SU-DHL-6 (cell line): ENCODE results near the gene ARMC3.

ENCODE experiments used
- H2AFZ ChIP-seq: fragments of 200-600 bp; sonication (generic); 2 replicates; pipeline ENCODE4 v1.6.1; 2014; ENCODE audit warnings: low read depth, mild to moderate bottlenecking, moderate library complexity, mixed read lengths, antibody characterized with exemption, low read length; ENCODE audit not compliant: severe bottlenecking
- H3F3A ChIP-seq: fragments of 200-600 bp; shearing (Covaris generic); 2 replicates; pipeline ENCODE4 v1.6.0; 2016; ENCODE audit warnings: antibody characterized with exemption, mild to moderate bottlenecking; ENCODE audit not compliant: insufficient read depth
- H3K27ac ChIP-seq: fragments of 200-600 bp; sonication (generic); 2 replicates; pipeline ENCODE4 v1.5.1; 2016; ENCODE audit warnings: low read depth, mild to moderate bottlenecking, low read length, moderate library complexity, mixed read lengths
- H3K27me3 ChIP-seq: fragments of 200-600 bp; sonication (generic), shearing (Covaris generic); 2 replicates; pipeline ENCODE4 v1.6.0; 2014; ENCODE audit warnings: mild to moderate bottlenecking, low read length
- H3K36me3 ChIP-seq: fragments of 200-600 bp; sonication (generic); 2 replicates; pipeline ENCODE4 v1.6.1; 2014; ENCODE audit warnings: mild to moderate bottlenecking, low read length, mixed read lengths
- H3K4me2 ChIP-seq: fragments of 300-600, 200-600 bp; shearing (Covaris generic), sonication (generic); 2 replicates; pipeline ENCODE4 v1.6.0; 2014; ENCODE audit warnings: low read length, low read depth, mild to moderate bottlenecking; ENCODE audit not compliant: poor library complexity, severe bottlenecking
- H3K4me3 ChIP-seq: fragments of 200-600 bp; sonication (generic); 2 replicates; pipeline ENCODE4 v1.5.1; 2014; ENCODE audit warnings: antibody characterized with exemption, low read length, mild to moderate bottlenecking, mixed read lengths; ENCODE audit not compliant: insufficient read depth, poor library complexity, severe bottlenecking
- H3K79me2 ChIP-seq: fragments of 200-600 bp; sonication (generic); 2 replicates; pipeline ENCODE4 v1.6.1; 2014; ENCODE audit warnings: mild to moderate bottlenecking, low read length, moderate library complexity; ENCODE audit not compliant: insufficient read depth
- H3K9ac ChIP-seq: fragments of 200-600 bp; sonication (generic); 2 replicates; pipeline ENCODE4 v1.7.0; 2014; ENCODE audit warnings: mild to moderate bottlenecking, low read length
- H3K9me2 ChIP-seq: fragments of 200-600 bp; sonication (generic); replicated peaks from 2 replicates; pipeline ENCODE4 v1.6.1; 2014; ENCODE audit warnings: low read length; ENCODE audit not compliant: insufficient read depth
- H3K9me3 ChIP-seq: fragments of 200-600 bp; sonication (generic); 2 replicates; pipeline ENCODE4 v1.6.1; 2014; ENCODE audit warnings: low read length, mixed read lengths; ENCODE audit not compliant: insufficient read depth
- H4K20me1 ChIP-seq: fragments of 200-600 bp; sonication (generic); 2 replicates; pipeline ENCODE4 v1.6.1; 2014; ENCODE audit warnings: low read depth, mild to moderate bottlenecking, antibody characterized with exemption, low read length, moderate library complexity, mixed read lengths
- EZH2phosphoT487 ChIP-seq: fragments of 200-600 bp; sonication (generic), shearing (Covaris generic); conservative IDR thresholded peaks from 2 replicates; pipeline ENCODE4 v1.6.1; 2018; ENCODE audit warnings: mild to moderate bottlenecking, antibody characterized with exemption, low read length, moderate library complexity, mixed read lengths
- TF ChIP-seq, protein P1 (sequence below): fragments of 200-600 bp; sonication (generic); IDR thresholded peaks from one replicate; pipeline ENCODE4 v1.5.1; 2017; ENCODE audit warnings: antibody characterized with exemption, mild to moderate bottlenecking, low read length, moderate library complexity; ENCODE audit not compliant: insufficient read depth, poor library complexity, severe bottlenecking

ARMC3 gene

DNA sequence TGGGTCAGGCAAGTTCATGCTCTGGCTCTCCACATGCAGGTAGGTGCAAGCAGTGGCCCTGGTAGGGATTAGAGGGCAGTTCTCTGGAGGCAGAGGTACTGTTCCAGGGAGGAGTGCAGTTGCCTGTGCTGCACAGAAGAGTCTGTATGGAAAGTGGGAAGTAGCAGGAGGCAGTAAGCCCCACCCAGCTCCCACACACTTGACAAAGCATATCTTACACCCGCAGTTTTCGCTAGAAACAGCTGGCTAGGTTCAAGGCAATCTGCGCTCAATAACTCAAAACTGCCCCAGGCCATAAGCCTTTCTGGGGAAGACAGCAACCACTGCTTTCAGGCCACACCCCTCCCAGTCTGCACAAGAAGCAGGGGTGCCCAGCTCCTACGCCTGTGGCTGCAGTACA lies 33.1 kb upstream of the ARMC3 start:
- Histone ChIP-seq H3K4me2 (no peak overlapping the region), H3K36me3 (no peaks in the 10 kb centered on the region), H3F3A (no peaks in the 10 kb centered on the region), H3K9me3 (peaks cover 8% of the 10 kb centered on the region; the same call in 1 of the 2 replicates), H3K27me3 (no peaks in the 10 kb centered on the region), H3K9me2 (no peaks in the 10 kb centered on the region), H3K4me3 (no peak overlapping the region), H2AFZ (no peak overlapping the region), H3K9ac (no peak overlapping the region), H3K27ac (no peak overlapping the region), H4K20me1 (no peaks in the 10 kb centered on the region), H3K79me2 (no peaks in the 10 kb centered on the region)
- TF ChIP-seq EZH2phosphoT487, result no peak
- TF ChIP-seq, protein P1, sequence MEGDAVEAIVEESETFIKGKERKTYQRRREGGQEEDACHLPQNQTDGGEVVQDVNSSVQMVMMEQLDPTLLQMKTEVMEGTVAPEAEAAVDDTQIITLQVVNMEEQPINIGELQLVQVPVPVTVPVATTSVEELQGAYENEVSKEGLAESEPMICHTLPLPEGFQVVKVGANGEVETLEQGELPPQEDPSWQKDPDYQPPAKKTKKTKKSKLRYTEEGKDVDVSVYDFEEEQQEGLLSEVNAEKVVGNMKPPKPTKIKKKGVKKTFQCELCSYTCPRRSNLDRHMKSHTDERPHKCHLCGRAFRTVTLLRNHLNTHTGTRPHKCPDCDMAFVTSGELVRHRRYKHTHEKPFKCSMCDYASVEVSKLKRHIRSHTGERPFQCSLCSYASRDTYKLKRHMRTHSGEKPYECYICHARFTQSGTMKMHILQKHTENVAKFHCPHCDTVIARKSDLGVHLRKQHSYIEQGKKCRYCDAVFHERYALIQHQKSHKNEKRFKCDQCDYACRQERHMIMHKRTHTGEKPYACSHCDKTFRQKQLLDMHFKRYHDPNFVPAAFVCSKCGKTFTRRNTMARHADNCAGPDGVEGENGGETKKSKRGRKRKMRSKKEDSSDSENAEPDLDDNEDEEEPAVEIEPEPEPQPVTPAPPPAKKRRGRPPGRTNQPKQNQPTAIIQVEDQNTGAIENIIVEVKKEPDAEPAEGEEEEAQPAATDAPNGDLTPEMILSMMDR, result no peak

GRCh38 chr10:22895252-22895651 lies 32.6 kb upstream of the ARMC3 start:
- TF ChIP-seq, protein P1, result no peak
- no peak for TF ChIP-seq EZH2phosphoT487
- H2AFZ ChIP-seq, result no peak overlapping the region

GRCh38 chr10:22897371-22897770 lies 30.5 kb upstream of the ARMC3 start:
- no peaks in the 10 kb centered on the region for H3K27me3 ChIP-seq
- H2AFZ ChIP-seq, result no peak overlapping the region
- no peaks in the 10 kb centered on the region for H4K20me1 ChIP-seq
- no peak overlapping the region for H3K4me3 ChIP-seq
- H3K4me2 ChIP-seq, result no peak overlapping the region
- no peaks in the 10 kb centered on the region for H3K36me3 ChIP-seq
- H3K9me3 ChIP-seq, result peaks cover 4% of the 10 kb centered on the region; the same call in 1 of the 2 replicates
- H3K9me2 ChIP-seq, result no peaks in the 10 kb centered on the region
- TF ChIP-seq, protein P1, result no peak
- TF ChIP-seq EZH2phosphoT487, result no peak
- no peak overlapping the region for H3K27ac ChIP-seq
- no peak overlapping the region for H3K9ac ChIP-seq
- no peaks in the 10 kb centered on the region for H3F3A ChIP-seq
- H3K79me2 ChIP-seq, result no peaks in the 10 kb centered on the region

More at GRCh38 chr10:22895252-22895651, 32.6 kb upstream of the ARMC3 start:
- Histone ChIP-seq H3K9ac (no peak overlapping the region), H4K20me1 (no peaks in the 10 kb centered on the region), H3K4me2 (no peak overlapping the region), H3F3A (no peaks in the 10 kb centered on the region), H3K9me3 (peaks cover 8% of the 10 kb centered on the region; the same call in 1 of the 2 replicates), H3K4me3 (no peak overlapping the region), H3K79me2 (no peaks in the 10 kb centered on the region), H3K27ac (no peak overlapping the region), H3K27me3 (no peaks in the 10 kb centered on the region), H3K9me2 (no peaks in the 10 kb centered on the region), H3K36me3 (no peaks in the 10 kb centered on the region)

- Histone ChIP-seq H2AFZ (no peak overlapping the region), H3K4me2 (no peak overlapping the region), H3K9me2 (no peaks in the 10 kb centered on the region), H3K9me3 (peaks cover 4% of the 10 kb centered on the region; the same call in 1 of the 2 replicates), H3K36me3 (no peaks in the 10 kb centered on the region), H4K20me1 (no peaks in the 10 kb centered on the region), H3K79me2 (no peaks in the 10 kb centered on the region), H3K27me3 (no peaks in the 10 kb centered on the region), H3F3A (no peaks in the 10 kb centered on the region), H3K9ac (no peak overlapping the region), H3K4me3 (no peak overlapping the region), H3K27ac (no peak overlapping the region)
- TF ChIP-seq, protein P1, result no peak
- TF ChIP-seq EZH2phosphoT487, result no peak
Observed at GRCh38 chr10:22899307-22899706, 28.5 kb upstream of the ARMC3 start.
